Measurements from ENCODE around the gene TNIK. TPM values are rescaled to one million over a fixed set of nuclear protein-coding genes. Genes with fewer than 3 reads are reported as not detected.

Gene TNIK
- total and polyA plus RNA-seq, 4 donors, result 3.7 to 9.8 (median 5.2) TPM

- Histone ChIP-seq H3K27ac (ENCODE audit: low read depth in 1 of 2, low read length in 2 of 2) (no peak overlapping the region), H3K4me3 (ENCODE audit: low read depth in 1 of 3, low read length in 3 of 3) (no peak overlapping the region), H3K9ac (ENCODE audit: low read depth in 1 of 2, low read length in 2 of 2) (no peak overlapping the region), H3K27me3 (ENCODE audit: control insufficient read depth in 4 of 4, insufficient read depth in 4 of 4, low read length in 3 of 4) (no peaks in the 10 kb centered on the region), H3K4me1 (ENCODE audit: control insufficient read depth in 4 of 4, insufficient read depth in 4 of 4, low read length in 3 of 4) (no peaks in the 10 kb centered on the region), H3K36me3 (ENCODE audit: control insufficient read depth in 4 of 4, insufficient read depth in 3 of 4, low read depth in 1 of 4, low read length in 3 of 4) (no peaks in the 10 kb centered on the region), H3K9me3 (ENCODE audit: control insufficient read depth in 4 of 4, low read length in 3 of 4) (no peaks in the 10 kb centered on the region)
- no peak for TF ChIP-seq YY1 (IDR thresholded peaks at IDR 0.05)
- no peak for TF ChIP-seq HNF4A (conservative IDR thresholded peaks at IDR 0.05)
- no peak for TF ChIP-seq MAX (IDR thresholded peaks at IDR 0.05)
- TF ChIP-seq NR2F2 (IDR thresholded peaks at IDR 0.05), result no peak
- no peak for TF ChIP-seq ATF3 (IDR thresholded peaks at IDR 0.05)
- TF ChIP-seq REST (IDR thresholded peaks at IDR 0.05), result no peak
- no peak for TF ChIP-seq ZBTB33 (IDR thresholded peaks at IDR 0.05)
- TF ChIP-seq FOXA1 (IDR thresholded peaks at IDR 0.05), result no peak
- TF ChIP-seq RAD21 (IDR thresholded peaks at IDR 0.05), result no peak
- TF ChIP-seq GABPA (IDR thresholded peaks at IDR 0.05 in 1 of 2, conservative IDR thresholded peaks at IDR 0.05 in 1 of 2), result no peak
- no peak for TF ChIP-seq CTCF (IDR thresholded peaks at IDR 0.05; ENCODE audit: low read depth, low read length, missing input control)
- no peak for TF ChIP-seq JUND (IDR thresholded peaks at IDR 0.05)
- no peak for TF ChIP-seq SP1 (IDR thresholded peaks at IDR 0.05)
- no peak for TF ChIP-seq HNF4G (IDR thresholded peaks at IDR 0.05)
- TF ChIP-seq FOXA2 (IDR thresholded peaks at IDR 0.05), result no peak
- no peak for TF ChIP-seq RXRA (IDR thresholded peaks at IDR 0.05)
- no peak for DNase-seq (ENCODE audit: low spot score)
- WGBS, result 75% methylated on average over 4 of the region's 4 CpGs
Observed at GRCh38 chr3:171248426-171249111, 211.6 kb downstream of the TNIK start.
